K562 (cell line): Measurements from ENCODE around the gene CEP43. TPM values are rescaled to one million over a fixed set of nuclear protein-coding genes. Genes with fewer than 3 reads are reported as not detected.
A peak's percentile ranks its signal among the peaks of the same experiment; 100 is the strongest.

Source experiments
- BACH1 ChIP-seq: fragments of 200-800 bp; sonication (Bioruptor generic); IDR thresholded peaks from 2 replicates; pipeline ENCODE4 v1.6.1; 2016; ENCODE audit warnings: missing genetic modification characterization, missing compliant biosample characterization
- BRCA1 ChIP-seq, 2 experiments: fragments of 450-650 bp in 1 of 2; sonication (generic) in 1 of 2; formaldehyde crosslinking in 1 of 2; IDR thresholded peaks; 2 replicates each; pipeline versions ENCODE4 v1.5.0 to v1.6.1; 2017 to 2020; ENCODE audit warnings: mild to moderate bottlenecking in 1 of 2, missing genetic modification reagents in 1 of 2
- BRD9 ChIP-seq: fragments of 450-650 bp; IDR thresholded peaks from 2 replicates; pipeline ENCODE4 v1.6.1; 2018; ENCODE audit warnings: low read depth; ENCODE audit not compliant: partially characterized antibody
- BRF1 ChIP-seq: IDR thresholded peaks from 3 replicates; pipeline ENCODE4 v1.6.1; 2011; ENCODE audit warnings: borderline replicate concordance, mild to moderate bottlenecking; ENCODE audit not compliant: insufficient read length; ENCODE audit errors: extremely low read depth
- CBX2 ChIP-seq: fragments of 200-600 bp; sonication (generic); IDR thresholded peaks from one replicate; pipeline ENCODE4 v1.6.1; 2012; ENCODE audit warnings: mild to moderate bottlenecking, low read length, inconsistent platforms; ENCODE audit not compliant: insufficient read depth, poor library complexity, severe bottlenecking
- CHD4 ChIP-seq: fragments of 200-600 bp; sonication (generic); IDR thresholded peaks from 3 replicates; pipeline ENCODE4 v1.6.1; 2012; ENCODE audit warnings: low read depth, mild to moderate bottlenecking, mixed read lengths, low read length, inconsistent platforms; ENCODE audit not compliant: insufficient read depth, insufficient replicate concordance, poor library complexity, severe bottlenecking
- ELF2 ChIP-seq: fragments of 250-450 bp; sonication (Bioruptor Pico); IDR thresholded peaks from 2 replicates; pipeline ENCODE4 v1.5.0; 2021; ENCODE audit warnings: mild to moderate bottlenecking
- ELK3 ChIP-seq: fragments of 450-650 bp; formaldehyde crosslinking; IDR thresholded peaks from 2 replicates; pipeline ENCODE4 v1.4.0; 2020; ENCODE audit warnings: mild to moderate bottlenecking
- KHSRP ChIP-seq: fragments of 450-650 bp; IDR thresholded peaks from 2 replicates; pipeline ENCODE4 v1.6.1; 2017
- STAT5B ChIP-seq: fragments of 250-450 bp; sonication (Bioruptor Pico); IDR thresholded peaks from 2 replicates; pipeline ENCODE4 v1.8.0; 2021; ENCODE audit warnings: mild to moderate bottlenecking, inconsistent platforms
- YBX1 ChIP-seq: fragments of 450-650 bp; IDR thresholded peaks from 2 replicates; pipeline ENCODE4 v1.7.1; 2016; ENCODE audit warnings: mild to moderate bottlenecking
- ZNF143 ChIP-seq: sonication (generic); formaldehyde crosslinking; IDR thresholded peaks from 2 replicates; pipeline ENCODE4 v1.9.0; 2022; ENCODE audit warnings: mild to moderate bottlenecking, missing genetic modification reagents
- ZNF282 ChIP-seq: sonication (generic); formaldehyde crosslinking; IDR thresholded peaks from 2 replicates; pipeline ENCODE4 v1.8.1; 2023; ENCODE audit warnings: missing genetic modification reagents
- ZNF3 ChIP-seq: fragments of 250-450 bp; sonication (Bioruptor Pico); IDR thresholded peaks from 2 replicates; pipeline ENCODE4 v1.5.0; 2021; ENCODE audit warnings: mild to moderate bottlenecking, moderate library complexity
- ZNF639 ChIP-seq, 2 experiments: fragments of 200-800 bp in 1 of 2; sonication (Bioruptor generic) in 1 of 2; sonication (generic) in 1 of 2; formaldehyde crosslinking in 1 of 2; IDR thresholded peaks in 1 of 2; conservative IDR thresholded peaks in 1 of 2; 2 replicates each; pipeline versions ENCODE4 v1.5.0 to v1.6.1; 2016 to 2020; ENCODE audit warnings: missing compliant biosample characterization in 1 of 2, missing genetic modification characterization in 1 of 2, missing genetic modification reagents in 1 of 2
- polyA plus RNA-seq, 8 experiments: library from polyadenylated mRNA; depleted of rRNA in 4 of 8; stranded (reverse) in 5 of 8; unstranded in 3 of 8; fragments of >200 nt; fragmentation: Nextera tagmentation in 2 of 8; fragmentation: Illumina TruSeq in 1 of 8; extraction: Ambion mirVana in 2 of 8; extraction: Trizol in 1 of 8; gene quantifications; 2 replicates each; pipeline versions ENCODE4 v1.2.1 to v1.2.3, GENCODE V29; 2011 to 2014; ENCODE audit warnings: inconsistent platforms in 1 of 8, missing spikeins in 1 of 8
- total RNA-seq, 7 experiments: library from RNA; depleted of rRNA in 6 of 7; stranded (reverse); fragments of >200 nt in 6 of 7; fragmentation: Illumina TruSeq in 2 of 7; extraction: Trizol in 2 of 7; gene quantifications; 2 replicates each; pipeline versions ENCODE4 v1.2.1 to v1.2.3, GENCODE V29; 2011 to 2021; ENCODE audit warnings: low replicate concordance in 1 of 7
- TF ChIP-seq, protein P1 (sequence below): IDR thresholded peaks from 3 replicates; pipeline ENCODE4 v1.6.1; 2011; ENCODE audit warnings: borderline replicate concordance, mild to moderate bottlenecking, moderate library complexity; ENCODE audit not compliant: insufficient read length; ENCODE audit errors: extremely low read depth
- TF ChIP-seq, protein P2 (sequence below): IDR thresholded peaks from 2 replicates; pipeline ENCODE4 v1.6.1; 2012; ENCODE audit warnings: low read depth, low read length, improper control_type of control experiment, borderline replicate concordance
- TF ChIP-seq, protein P3 (sequence below): sonication (generic); formaldehyde crosslinking; IDR thresholded peaks from 2 replicates; pipeline ENCODE4 v1.5.0; 2020; ENCODE audit warnings: missing genetic modification reagents

The CEP43 gene
- total and polyA plus RNA-seq, 9 of the 15 experiments (the other 6 are each of a cell fraction or from before 2014, with no cell fraction given), result 15.2 to 55.7 (median 47.4) TPM

DNA sequence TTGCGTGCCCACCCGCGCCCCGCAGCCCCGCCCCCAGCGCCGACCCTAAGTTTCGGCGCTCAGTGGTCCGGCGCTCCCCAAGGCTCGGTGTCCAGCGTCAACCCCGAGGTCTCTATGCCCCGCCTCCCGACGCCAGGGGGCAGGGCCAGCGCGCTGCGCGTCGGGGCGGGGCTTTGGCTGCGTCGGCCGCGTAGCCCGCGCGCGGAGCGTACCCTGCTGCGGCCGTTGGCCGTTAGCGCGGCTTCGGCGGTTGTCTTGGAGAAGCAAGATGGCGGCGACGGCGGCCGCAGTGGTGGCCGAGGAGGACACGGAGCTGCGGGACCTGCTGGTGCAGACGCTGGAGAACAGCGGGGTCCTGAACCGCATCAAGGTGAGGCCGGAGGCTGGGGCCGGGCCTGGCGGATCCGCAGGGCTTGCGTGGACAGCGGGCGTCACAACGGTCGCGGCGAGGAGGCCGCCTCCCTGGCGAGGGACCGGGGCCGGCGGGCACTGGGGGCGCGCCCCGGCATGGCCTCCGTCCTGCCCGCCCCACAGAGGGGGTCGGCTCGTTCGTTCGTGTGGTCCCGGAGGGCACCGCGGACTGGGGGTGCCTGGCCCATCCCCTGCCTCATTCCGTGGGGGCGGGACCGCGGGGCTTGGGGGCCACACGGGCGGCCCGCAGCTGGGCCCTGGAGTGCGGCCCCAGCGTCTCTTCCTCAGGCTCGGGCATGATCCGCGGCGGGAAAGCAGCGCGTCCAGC is at the start of gene CEP43 (continued):
- peak in 1 of 2 experiments; percentile 47; a peak in 1 of 4 replicates for TF ChIP-seq ZNF639 (CRISPR knock-in tag; conservative IDR thresholded peaks at IDR 0.05 in 1 of 2, IDR thresholded peaks at IDR 0.05 in 1 of 2)
- TF ChIP-seq, protein P1, sequence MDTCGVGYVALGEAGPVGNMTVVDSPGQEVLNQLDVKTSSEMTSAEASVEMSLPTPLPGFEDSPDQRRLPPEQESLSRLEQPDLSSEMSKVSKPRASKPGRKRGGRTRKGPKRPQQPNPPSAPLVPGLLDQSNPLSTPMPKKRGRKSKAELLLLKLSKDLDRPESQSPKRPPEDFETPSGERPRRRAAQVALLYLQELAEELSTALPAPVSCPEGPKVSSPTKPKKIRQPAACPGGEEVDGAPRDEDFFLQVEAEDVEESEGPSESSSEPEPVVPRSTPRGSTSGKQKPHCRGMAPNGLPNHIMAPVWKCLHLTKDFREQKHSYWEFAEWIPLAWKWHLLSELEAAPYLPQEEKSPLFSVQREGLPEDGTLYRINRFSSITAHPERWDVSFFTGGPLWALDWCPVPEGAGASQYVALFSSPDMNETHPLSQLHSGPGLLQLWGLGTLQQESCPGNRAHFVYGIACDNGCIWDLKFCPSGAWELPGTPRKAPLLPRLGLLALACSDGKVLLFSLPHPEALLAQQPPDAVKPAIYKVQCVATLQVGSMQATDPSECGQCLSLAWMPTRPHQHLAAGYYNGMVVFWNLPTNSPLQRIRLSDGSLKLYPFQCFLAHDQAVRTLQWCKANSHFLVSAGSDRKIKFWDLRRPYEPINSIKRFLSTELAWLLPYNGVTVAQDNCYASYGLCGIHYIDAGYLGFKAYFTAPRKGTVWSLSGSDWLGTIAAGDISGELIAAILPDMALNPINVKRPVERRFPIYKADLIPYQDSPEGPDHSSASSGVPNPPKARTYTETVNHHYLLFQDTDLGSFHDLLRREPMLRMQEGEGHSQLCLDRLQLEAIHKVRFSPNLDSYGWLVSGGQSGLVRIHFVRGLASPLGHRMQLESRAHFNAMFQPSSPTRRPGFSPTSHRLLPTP, result no peak
- TF ChIP-seq, protein P2, sequence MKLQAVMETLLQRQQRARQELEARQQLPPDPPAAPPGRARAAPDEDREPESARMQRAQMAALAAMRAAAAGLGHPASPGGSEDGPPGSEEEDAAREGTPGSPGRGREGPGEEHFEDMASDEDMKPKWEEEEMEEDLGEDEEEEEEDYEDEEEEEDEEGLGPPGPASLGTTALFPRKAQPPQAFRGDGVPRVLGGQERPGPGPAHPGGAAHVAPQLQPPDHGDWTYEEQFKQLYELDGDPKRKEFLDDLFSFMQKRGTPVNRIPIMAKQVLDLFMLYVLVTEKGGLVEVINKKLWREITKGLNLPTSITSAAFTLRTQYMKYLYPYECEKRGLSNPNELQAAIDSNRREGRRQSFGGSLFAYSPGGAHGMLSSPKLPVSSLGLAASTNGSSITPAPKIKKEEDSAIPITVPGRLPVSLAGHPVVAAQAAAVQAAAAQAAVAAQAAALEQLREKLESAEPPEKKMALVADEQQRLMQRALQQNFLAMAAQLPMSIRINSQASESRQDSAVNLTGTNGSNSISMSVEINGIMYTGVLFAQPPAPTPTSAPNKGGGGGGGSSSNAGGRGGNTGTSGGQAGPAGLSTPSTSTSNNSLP, result no peak
- TF ChIP-seq ZNF3 (CRISPR knock-in tag), result no peak
- no peak for TF ChIP-seq KHSRP
- no peak for TF ChIP-seq BRF1
- no peak for TF ChIP-seq CHD4
- TF ChIP-seq CBX2, result no peak
- TF ChIP-seq BRD9, result no peak
- TF ChIP-seq ZNF282 (CRISPR knock-in tag), result peak; percentile 95; the same call in 1 of the 2 replicates
- TF ChIP-seq, protein P3, sequence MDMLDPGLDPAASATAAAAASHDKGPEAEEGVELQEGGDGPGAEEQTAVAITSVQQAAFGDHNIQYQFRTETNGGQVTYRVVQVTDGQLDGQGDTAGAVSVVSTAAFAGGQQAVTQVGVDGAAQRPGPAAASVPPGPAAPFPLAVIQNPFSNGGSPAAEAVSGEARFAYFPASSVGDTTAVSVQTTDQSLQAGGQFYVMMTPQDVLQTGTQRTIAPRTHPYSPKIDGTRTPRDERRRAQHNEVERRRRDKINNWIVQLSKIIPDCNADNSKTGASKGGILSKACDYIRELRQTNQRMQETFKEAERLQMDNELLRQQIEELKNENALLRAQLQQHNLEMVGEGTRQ (CRISPR knock-in tag), result no peak
- no peak for TF ChIP-seq BRCA1 (IDR thresholded peaks at IDR 0.05)
- peak; percentile 96; the same call in 1 of the 2 replicates for TF ChIP-seq BRCA1 (CRISPR knock-in tag; IDR thresholded peaks at IDR 0.05)
- TF ChIP-seq YBX1, result no peak
- no peak for TF ChIP-seq STAT5B (CRISPR knock-in tag)
- no peak for TF ChIP-seq ELF2 (CRISPR knock-in tag)
- TF ChIP-seq ELK3, result no peak
- TF ChIP-seq ZNF143, result no peak
- TF ChIP-seq BACH1 (tag), result no peak
